Femur (tissue), 1 donor: ENCODE measurements around the gene CHRNA4.
"Not testable (repeated sequence)": the region's sequence is repeated elsewhere in the genome, so short reads cannot be mapped to it uniquely, and the experiment has no call there.

ENCODE experiments used
- DNase-seq: peaks from one replicate; pipeline ENCODE4 v3.0.0-alpha.2; 2017

CHRNA4 gene

GRCh38 chr20:63306673-63307537 lies 54.2 kb downstream of the CHRNA4 start:
- DNase-seq = no peak

GRCh38 chr20:63305933-63306672 lies 55.0 kb downstream of the CHRNA4 start:
- DNase-seq = not testable (repeated sequence)

GRCh38 chr20:63305393-63305792 lies 55.8 kb downstream of the CHRNA4 start:
- no peak for DNase-seq

GRCh38 chr20:63303095-63303666 lies 58.0 kb downstream of the CHRNA4 start:
- no peak for DNase-seq

GRCh38 chr20:63301671-63302070 lies 59.5 kb downstream of the CHRNA4 start:
- DNase-seq = no peak

- no peak for DNase-seq
Observed at GRCh38 chr20:63298731-63299312, 62.3 kb downstream of the CHRNA4 start.

GRCh38 chr20:63297796-63298572 lies 63.2 kb downstream of the CHRNA4 start:
- DNase-seq = no peak

- no peak for DNase-seq
Observed at GRCh38 chr20:63297371-63297781, 63.8 kb downstream of the CHRNA4 start.

- DNase-seq = no peak
Observed at GRCh38 chr20:63296531-63297299, 64.4 kb downstream of the CHRNA4 start.

GRCh38 chr20:63295846-63296245 lies 65.3 kb downstream of the CHRNA4 start:
- no peak for DNase-seq

- no peak for DNase-seq
Observed at GRCh38 chr20:63295422-63295821, 65.7 kb downstream of the CHRNA4 start.

GRCh38 chr20:63295018-63295417 lies 66.1 kb downstream of the CHRNA4 start:
- DNase-seq = no peak

- DNase-seq = no peak
Observed at GRCh38 chr20:63294536-63294900, 66.6 kb downstream of the CHRNA4 start.

GRCh38 chr20:63293871-63294535 lies 67.1 kb downstream of the CHRNA4 start:
- no peak for DNase-seq

- DNase-seq = no peak
Observed at GRCh38 chr20:63293456-63293855, 67.7 kb downstream of the CHRNA4 start.
